SK-N-MC (cell line): ENCODE results near the gene BRSK2.

Experiments
- EZH2 ChIP-seq: fragments of 200-600 bp; sonication (generic); IDR thresholded peaks from one replicate; pipeline ENCODE4 v1.6.1; 2017; ENCODE audit warnings: antibody characterized with exemption
- FOXP2 ChIP-seq: optimal IDR thresholded peaks from 2 replicates; pipeline ENCODE3; 2011; ENCODE audit warnings: mild to moderate bottlenecking, moderate library complexity; ENCODE audit not compliant: insufficient read depth; ENCODE audit errors: extremely low read length, control extremely low read depth
- POLR2AphosphoS5 ChIP-seq: IDR thresholded peaks from 2 replicates; pipeline ENCODE4 v1.6.1; 2012; ENCODE audit warnings: mild to moderate bottlenecking, low read depth, low read length, borderline replicate concordance

- no peak for TF ChIP-seq POLR2AphosphoS5
- no peak for TF ChIP-seq EZH2
- TF ChIP-seq FOXP2 = no peak
Measured at GRCh38 chr11:1346669-1347390, 42.9 kb upstream of the BRSK2 start.
